ENCODE results near the gene PKD2. TPM values are rescaled to one million over a fixed set of nuclear protein-coding genes. Genes with fewer than 3 reads are reported as not detected.

The PKD2 gene
- polyA plus RNA-seq, 1 donor from 2014 or later, result 54.8 TPM

- Histone ChIP-seq H3K9me2 (ENCODE audit: insufficient read depth, low read length) (no peaks in the 10 kb centered on the region), H3F3A (ENCODE audit: insufficient read depth, low read length, poor library complexity, severe bottlenecking) (no peaks in the 10 kb centered on the region), H3K4me3 (ENCODE audit: low read length) (no peak overlapping the region), H3K27ac (ENCODE audit: low read length) (no peak overlapping the region), H2AFZ (ENCODE audit: low read depth, low read length) (no peak overlapping the region), H3K36me3 (ENCODE audit: insufficient read depth, low read length) (no peaks in the 10 kb centered on the region), H3K27me3 (ENCODE audit: insufficient read depth, low read depth, low read length) (no peaks in the 10 kb centered on the region), H3K79me2 (replicated peaks; ENCODE audit: insufficient read depth, low read length) (no peaks in the 10 kb centered on the region), H3K4me2 (ENCODE audit: low read length) (no peak overlapping the region), H3K9ac (ENCODE audit: low read length) (no peak overlapping the region), H3K9me3 (ENCODE audit: low read length) (no peaks in the 10 kb centered on the region), H4K20me1 (ENCODE audit: insufficient read depth) (no peaks in the 10 kb centered on the region)
- TF ChIP-seq EP300 (conservative IDR thresholded peaks at IDR 0.05; ENCODE audit: poor library complexity, severe bottlenecking), result no peak
- no peak for TF ChIP-seq SMC3 (conservative IDR thresholded peaks at IDR 0.05; ENCODE audit: poor library complexity)
- no peak for TF ChIP-seq TAF1 (IDR thresholded peaks at IDR 0.05; ENCODE audit: low read depth)
- no peak for TF ChIP-seq RAD21 (conservative IDR thresholded peaks at IDR 0.05)
- TF ChIP-seq EZH2 (IDR thresholded peaks at IDR 0.05; ENCODE audit: borderline replicate concordance, insufficient read depth, low read length, poor library complexity, severe bottlenecking), result no peak
- no peak for TF ChIP-seq CTCF (IDR thresholded peaks at IDR 0.05; ENCODE audit: poor library complexity, severe bottlenecking)
- no peak for TF ChIP-seq MXI1 (conservative IDR thresholded peaks at IDR 0.05; ENCODE audit: poor library complexity, severe bottlenecking)
- no peak for TF ChIP-seq POLR2AphosphoS5 (IDR thresholded peaks at IDR 0.05)
- TF ChIP-seq REST (IDR thresholded peaks at IDR 0.05; ENCODE audit: borderline replicate concordance), result no peak
These were observed 23.4 kb upstream of the PKD2 start for GRCh38 chr4:87983996-87984395.

- H3K4me2 ChIP-seq (ENCODE audit: low read length), result no peak overlapping the region
These were observed 22.1 kb upstream of the PKD2 start for GRCh38 chr4:87985097-87985886.

More at GRCh38 chr4:87985097-87985886, 22.1 kb upstream of the PKD2 start:
- no peaks in the 10 kb centered on the region for H3K36me3 ChIP-seq (ENCODE audit: insufficient read depth, low read length)
- no peaks in the 10 kb centered on the region for H3K27me3 ChIP-seq (ENCODE audit: insufficient read depth, low read depth, low read length)
- no peak overlapping the region for H3K9ac ChIP-seq (ENCODE audit: low read length)
- H3K9me3 ChIP-seq (ENCODE audit: low read length), result no peaks in the 10 kb centered on the region
- H3K9me2 ChIP-seq (ENCODE audit: insufficient read depth, low read length), result no peaks in the 10 kb centered on the region
- H3K27ac ChIP-seq (ENCODE audit: low read length), result no peak overlapping the region
- no peaks in the 10 kb centered on the region for H3K79me2 ChIP-seq (replicated peaks; ENCODE audit: insufficient read depth, low read length)
- H3K4me3 ChIP-seq (ENCODE audit: low read length), result no peak overlapping the region
- no peak for TF ChIP-seq EP300 (conservative IDR thresholded peaks at IDR 0.05; ENCODE audit: poor library complexity, severe bottlenecking)
- no peak overlapping the region for H2AFZ ChIP-seq (ENCODE audit: low read depth, low read length)
- no peaks in the 10 kb centered on the region for H4K20me1 ChIP-seq (ENCODE audit: insufficient read depth)
- no peaks in the 10 kb centered on the region for H3F3A ChIP-seq (ENCODE audit: insufficient read depth, low read length, poor library complexity, severe bottlenecking)

Data from neural cell (in vitro differentiated cells).